BLaER1 (cell line): ENCODE results near the gene KLRF2.

Experiments
- H3K27ac ChIP-seq: shearing (Covaris generic); formaldehyde crosslinking; 2 replicates; pipeline ENCODE4 v1.8.1; 2022
- H3K27me3 ChIP-seq: shearing (Covaris generic); formaldehyde crosslinking; 2 replicates; pipeline ENCODE4 v1.8.1; 2022
- H3K36me3 ChIP-seq: shearing (Covaris generic); formaldehyde crosslinking; 2 replicates; pipeline ENCODE4 v1.8.1; 2022
- H3K4me1 ChIP-seq: shearing (Covaris generic); formaldehyde crosslinking; 2 replicates; pipeline ENCODE4 v1.8.1; 2022
- H3K4me2 ChIP-seq: shearing (Covaris generic); formaldehyde crosslinking; 2 replicates; pipeline ENCODE4 v1.8.1; 2022
- H3K4me3 ChIP-seq: shearing (Covaris generic); formaldehyde crosslinking; 2 replicates; pipeline ENCODE4 v1.8.1; 2022
- H3K9ac ChIP-seq: shearing (Covaris generic); formaldehyde crosslinking; 2 replicates; pipeline ENCODE4 v1.8.1; 2022
- H3K9me3 ChIP-seq: shearing (Covaris generic); formaldehyde crosslinking; 2 replicates; pipeline ENCODE4 v1.8.1; 2022
- H4K20me1 ChIP-seq: shearing (Covaris generic); formaldehyde crosslinking; 2 replicates; pipeline ENCODE4 v1.8.1; 2022
- Cebpa-rat ChIP-seq: shearing (Covaris generic); IDR thresholded peaks from 2 replicates; pipeline ENCODE4 v1.8.1; 2022

Gene KLRF2, protein sequence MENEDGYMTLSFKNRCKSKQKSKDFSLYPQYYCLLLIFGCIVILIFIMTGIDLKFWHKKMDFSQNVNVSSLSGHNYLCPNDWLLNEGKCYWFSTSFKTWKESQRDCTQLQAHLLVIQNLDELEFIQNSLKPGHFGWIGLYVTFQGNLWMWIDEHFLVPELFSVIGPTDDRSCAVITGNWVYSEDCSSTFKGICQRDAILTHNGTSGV

DNA sequence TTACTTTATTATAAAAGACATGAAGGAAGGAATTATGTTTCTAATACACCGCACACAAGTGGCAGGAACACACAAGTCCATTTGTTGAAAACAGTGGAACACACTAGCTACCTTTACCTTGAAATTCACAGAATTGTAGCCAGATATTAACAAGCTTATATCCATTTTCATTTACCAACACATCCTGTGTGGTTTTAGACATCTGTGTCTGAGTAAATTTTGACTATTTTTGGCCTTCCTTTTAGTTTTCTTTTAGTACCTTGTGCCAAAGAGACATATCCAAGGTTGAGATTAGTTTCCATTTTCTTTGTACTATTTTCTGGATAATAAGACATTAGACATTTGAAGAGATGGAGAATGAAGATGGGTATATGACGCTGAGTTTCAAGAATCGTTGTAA lies at the start of gene KLRF2:
Gene KLRF2, plus strand, starts transcription at position 244 of the 400 bp plus-strand sequence. Its CDS starts 107 bp downstream, at position 351.
- Histone ChIP-seq H3K9ac (no peak within 1 kb of the TSS), H4K20me1 (no peaks in the 10 kb centered on the region), H3K9me3 (no peaks in the 10 kb centered on the region), H3K4me3 (no peak within 1 kb of the TSS), H3K36me3 (no peaks in the 10 kb centered on the region), H3K27me3 (no peaks in the 10 kb centered on the region), H3K4me1 (peaks cover 14% of the 10 kb centered on the region), H3K4me2 (peak within 1 kb of the TSS; percentile 49), H3K27ac (no peak within 1 kb of the TSS)
- no peak for TF ChIP-seq Cebpa-rat

DNA sequence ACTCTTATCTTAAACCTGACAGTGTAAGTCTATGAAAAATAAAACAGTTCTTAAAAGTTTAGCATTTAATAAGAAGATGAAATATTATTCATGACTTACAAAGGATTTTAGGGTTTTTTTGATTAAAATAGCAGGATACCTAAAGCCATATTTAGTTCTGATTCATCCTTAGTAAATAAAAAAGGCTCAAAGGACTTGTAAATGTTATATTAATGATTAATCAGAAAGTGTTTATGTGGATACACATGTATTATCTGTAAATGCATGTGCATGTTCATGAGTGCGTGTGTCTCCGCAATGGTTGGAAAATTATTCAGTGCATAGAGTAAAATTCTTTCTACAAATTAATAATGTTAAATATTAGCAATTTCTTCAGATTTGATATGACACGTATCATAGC lies 49.6 kb upstream of the KLRF2 start:
- H3K36me3 ChIP-seq: no peaks in the 10 kb centered on the region

GRCh38 chr12:9843407-9843806 lies 37.9 kb upstream of the KLRF2 start:
- Histone ChIP-seq H3K4me1 (no peaks in the 10 kb centered on the region), H3K4me2 (no peak overlapping the region), H3K27ac (no peak overlapping the region), H3K4me3 (no peak overlapping the region), H4K20me1 (no peaks in the 10 kb centered on the region), H3K9me3 (no peaks in the 10 kb centered on the region), H3K9ac (no peak overlapping the region), H3K27me3 (no peaks in the 10 kb centered on the region), H3K36me3 (no peaks in the 10 kb centered on the region)
- TF ChIP-seq Cebpa-rat: no peak

More for the DNA sequence above, 49.6 kb upstream of the KLRF2 start:
- H3K4me2 ChIP-seq: no peak overlapping the region
- TF ChIP-seq Cebpa-rat: no peak
- no peaks in the 10 kb centered on the region for H3K9me3 ChIP-seq
- H3K4me1 ChIP-seq: no peaks in the 10 kb centered on the region
- no peaks in the 10 kb centered on the region for H3K27me3 ChIP-seq
- H4K20me1 ChIP-seq: no peaks in the 10 kb centered on the region
- no peak overlapping the region for H3K27ac ChIP-seq
- H3K9ac ChIP-seq: no peak overlapping the region
- H3K4me3 ChIP-seq: no peak overlapping the region

DNA sequence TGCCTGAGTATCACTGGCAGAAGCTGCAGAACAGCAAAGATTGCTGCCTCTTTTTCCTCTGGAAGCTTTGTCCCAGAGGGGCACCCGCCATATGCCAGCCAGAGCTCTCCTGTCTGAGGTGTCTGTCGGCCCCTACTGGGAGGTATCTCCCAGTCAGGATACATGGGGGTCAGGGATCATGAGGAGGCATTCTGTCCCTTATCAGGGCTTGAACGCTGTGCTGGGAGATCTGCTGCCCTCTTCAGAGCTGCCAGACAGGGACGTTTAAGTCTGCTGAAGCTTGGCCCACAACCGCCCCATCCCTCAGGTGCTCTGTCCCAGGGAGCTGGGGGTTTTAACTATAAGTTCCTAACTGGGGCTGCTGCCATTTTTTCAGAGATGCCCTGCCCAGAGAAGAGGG lies 32.4 kb upstream of the KLRF2 start:
- Histone ChIP-seq H3K9me3 (no peaks in the 10 kb centered on the region), H3K4me1 (no peaks in the 10 kb centered on the region), H3K9ac (no peak overlapping the region), H3K27me3 (no peaks in the 10 kb centered on the region), H3K27ac (no peak overlapping the region), H3K36me3 (no peaks in the 10 kb centered on the region), H3K4me2 (no peak overlapping the region), H3K4me3 (no peak overlapping the region), H4K20me1 (no peaks in the 10 kb centered on the region)
- TF ChIP-seq Cebpa-rat: no peak

DNA sequence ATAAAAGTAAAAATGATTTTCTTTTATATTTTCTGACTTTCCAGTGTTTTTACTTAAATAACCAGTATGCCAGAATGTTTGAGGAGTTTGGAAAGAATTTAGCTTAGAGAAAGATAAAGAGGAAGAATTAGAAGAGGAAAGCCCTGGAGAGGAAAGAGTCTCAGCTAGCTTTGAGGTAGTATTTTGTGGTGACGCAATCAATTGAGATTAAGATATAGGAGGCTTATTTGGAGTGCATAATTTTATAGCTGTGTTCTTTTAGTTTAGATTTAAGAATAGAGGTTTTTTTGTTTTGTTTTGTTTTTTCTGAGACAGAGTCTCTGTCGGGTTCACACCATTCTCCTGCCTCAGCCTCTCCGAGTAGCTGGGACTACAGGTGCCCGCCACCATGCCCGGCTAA lies 30.2 kb upstream of the KLRF2 start:
- Histone ChIP-seq H3K27me3 (no peaks in the 10 kb centered on the region), H3K4me1 (no peaks in the 10 kb centered on the region)
- TF ChIP-seq Cebpa-rat: no peak

DNA sequence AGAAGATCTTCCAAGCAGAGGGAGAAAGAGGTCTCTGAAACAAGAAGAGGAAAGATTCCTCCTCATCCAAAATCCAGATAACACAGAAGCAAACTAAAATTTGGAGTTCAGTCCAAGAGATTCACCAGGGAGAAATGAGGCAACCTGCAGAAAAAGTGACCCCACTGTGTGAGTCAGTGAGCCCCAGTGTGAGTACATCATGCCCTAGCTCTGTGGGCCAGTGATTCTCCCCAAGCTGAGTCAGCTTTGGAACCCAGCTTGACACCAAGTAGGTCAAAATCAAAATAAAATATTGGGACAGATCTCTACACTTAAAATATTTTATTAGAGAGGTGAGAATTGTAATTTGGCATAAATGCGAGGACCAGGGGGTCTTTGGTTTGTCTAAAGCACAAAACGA lies 29.4 kb upstream of the KLRF2 start:
- no peak for TF ChIP-seq Cebpa-rat
- H3K4me1 ChIP-seq: no peaks in the 10 kb centered on the region
- H3K9ac ChIP-seq: no peak overlapping the region
- H3K27ac ChIP-seq: no peak overlapping the region
- H3K27me3 ChIP-seq: no peaks in the 10 kb centered on the region
- H3K36me3 ChIP-seq: no peaks in the 10 kb centered on the region
- H3K4me3 ChIP-seq: no peak overlapping the region
- H3K4me2 ChIP-seq: no peak overlapping the region
- H3K9me3 ChIP-seq: no peaks in the 10 kb centered on the region
- H4K20me1 ChIP-seq: no peaks in the 10 kb centered on the region

More for the DNA sequence above, 30.2 kb upstream of the KLRF2 start:
- H3K9ac ChIP-seq: no peak overlapping the region
- no peaks in the 10 kb centered on the region for H3K36me3 ChIP-seq
- no peak overlapping the region for H3K27ac ChIP-seq
- no peak overlapping the region for H3K4me3 ChIP-seq
- no peaks in the 10 kb centered on the region for H3K9me3 ChIP-seq
- no peaks in the 10 kb centered on the region for H4K20me1 ChIP-seq
- H3K4me2 ChIP-seq: no peak overlapping the region

- Histone ChIP-seq H3K36me3 (no peaks in the 10 kb centered on the region), H3K27me3 (no peaks in the 10 kb centered on the region), H3K9me3 (no peaks in the 10 kb centered on the region), H3K9ac (no peak overlapping the region), H3K4me1 (no peaks in the 10 kb centered on the region), H4K20me1 (no peaks in the 10 kb centered on the region), H3K4me3 (no peak overlapping the region), H3K27ac (no peak overlapping the region), H3K4me2 (no peak overlapping the region)
- TF ChIP-seq Cebpa-rat: no peak
These were observed 25.1 kb upstream of the KLRF2 start for GRCh38 chr12:9856151-9856550.

DNA sequence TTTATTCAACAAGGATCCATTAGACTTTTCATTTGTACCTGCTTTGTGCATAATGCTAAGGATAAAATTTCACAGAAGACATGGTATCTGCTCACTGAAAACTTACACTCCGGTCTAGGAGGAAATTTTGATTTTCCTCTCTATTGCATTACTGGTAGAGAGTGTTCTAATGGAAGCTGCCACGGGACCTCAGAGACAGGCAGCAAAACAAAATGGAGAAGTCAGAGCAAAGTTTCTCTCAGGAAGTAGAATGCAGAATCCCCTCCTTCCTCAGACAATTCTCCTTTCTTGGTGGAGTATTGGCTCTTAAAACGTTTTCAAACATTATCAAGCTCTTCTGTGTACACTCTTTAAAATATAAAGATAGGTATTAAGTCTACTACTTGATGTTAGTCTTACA lies 24.4 kb upstream of the KLRF2 start:
- no peaks in the 10 kb centered on the region for H3K9me3 ChIP-seq
- H4K20me1 ChIP-seq: no peaks in the 10 kb centered on the region
- H3K4me2 ChIP-seq: no peak overlapping the region
- no peaks in the 10 kb centered on the region for H3K36me3 ChIP-seq
- no peak overlapping the region for H3K9ac ChIP-seq
- H3K27ac ChIP-seq: no peak overlapping the region
- no peaks in the 10 kb centered on the region for H3K27me3 ChIP-seq
- H3K4me1 ChIP-seq: no peaks in the 10 kb centered on the region
- no peak overlapping the region for H3K4me3 ChIP-seq
- TF ChIP-seq Cebpa-rat: no peak

GRCh38 chr12:9858135-9858534 lies 23.2 kb upstream of the KLRF2 start:
- no peak for TF ChIP-seq Cebpa-rat
- Histone ChIP-seq H3K27me3 (no peaks in the 10 kb centered on the region), H3K4me1 (no peaks in the 10 kb centered on the region), H3K4me3 (no peak overlapping the region), H3K9ac (no peak overlapping the region), H3K4me2 (no peak overlapping the region), H3K27ac (no peak overlapping the region), H3K9me3 (no peaks in the 10 kb centered on the region), H4K20me1 (no peaks in the 10 kb centered on the region), H3K36me3 (no peaks in the 10 kb centered on the region)

GRCh38 chr12:9864913-9865675 lies 16.2 kb upstream of the KLRF2 start:
- Histone ChIP-seq H3K36me3 (no peaks in the 10 kb centered on the region), H3K4me2 (no peak overlapping the region), H3K27ac (no peak overlapping the region), H3K9me3 (0 out of 2 replicates have a peak, but pooled peaks cover 9% of the 10 kb centered on the region), H4K20me1 (peaks cover 32% of the 10 kb centered on the region), H3K4me1 (peaks cover 8% of the 10 kb centered on the region; the same call in 1 of the 2 replicates), H3K27me3 (peaks cover 51% of the 10 kb centered on the region), H3K4me3 (no peak overlapping the region), H3K9ac (no peak overlapping the region)
- TF ChIP-seq Cebpa-rat: no peak
